ENCODE data around the gene GPHN. TPM values are rescaled to one million over a fixed set of nuclear protein-coding genes. Genes with fewer than 3 reads are reported as not detected.

GPHN gene
- polyA plus RNA-seq (11.1 to 20.3 TPM (median 17.6 TPM) in 3 replicates), polyA minus RNA-seq (36.5 to 58.1 TPM (median 41.9 TPM) in 3 replicates)
- 26.9 TPM for polyA plus RNA-seq (2011; ENCODE audit: low read depth)
- polyA plus RNA-seq (2011; cell fraction: cytosol; rRNA removed) = 11.9 and 17.7 TPM in 2 replicates
- polyA plus RNA-seq (2011; cell fraction: nucleus; rRNA removed) = 14.4 and 16.6 TPM in 2 replicates
- polyA plus RNA-seq (2012; ENCODE audit: low replicate concordance) = 15.1 and 21.1 TPM in 2 replicates
- 30.1 TPM for polyA minus RNA-seq (2011; cell fraction: cytosol; rRNA and poly(A)+ RNA removed)
- 32.5 and 52.6 TPM in 2 replicates for polyA minus RNA-seq (2011; cell fraction: nucleus; rRNA and poly(A)+ RNA removed)

GRCh38 chr14:66507722-66508546 is at the start of gene GPHN:
GPHN (plus strand) TSS chr14:66508147.
- Histone ChIP-seq H3K4me1 (ENCODE audit: control insufficient read depth, extremely low read depth, insufficient read depth, low read length) (peaks cover 17% of the 10 kb centered on the region), H3K9ac (ENCODE audit: control insufficient read depth, extremely low read depth, insufficient read depth, low read length) (peak within 1 kb of the TSS; percentile 94), H3K9me3 (ENCODE audit: control insufficient read depth, low read depth, low read length) (no peaks in the 10 kb centered on the region), H3K4me2 (ENCODE audit: control insufficient read depth, extremely low read depth, insufficient read depth, low read depth, low read length) (peak within 1 kb of the TSS; percentile 99), H3K27ac (ENCODE audit: control insufficient read depth, insufficient read depth, low read length) (peak within 1 kb of the TSS; percentile 93), H3K4me3 (ENCODE audit: control insufficient read depth in 2 of 3, extremely low read depth in 1 of 3, insufficient read depth in 2 of 3, low read depth in 1 of 3, low read length in 3 of 3) (peak within 1 kb of the TSS; percentile 87 to 99 (median 88)), H4K20me1 (ENCODE audit: control insufficient read depth, extremely low read depth, insufficient read depth, low read length) (peaks cover 4% of the 10 kb centered on the region), H2AFZ (ENCODE audit: control insufficient read depth, low read length) (peak within 1 kb of the TSS; percentile 100), H3K36me3 (ENCODE audit: control insufficient read depth in 2 of 2, extremely low read depth in 1 of 2, insufficient read depth in 2 of 2, low read length in 2 of 2) (no peaks in the 10 kb centered on the region), H3K27me3 (ENCODE audit: control insufficient read depth, extremely low read depth, insufficient read depth, low read length) (no peaks in the 10 kb centered on the region), H3K9me1 (ENCODE audit: control insufficient read depth, extremely low read depth, insufficient read depth, low read length) (no peaks in the 10 kb centered on the region), H3K79me2 (ENCODE audit: control insufficient read depth, insufficient read depth, low read length) (peaks cover 32% of the 10 kb centered on the region)
- dilution Hi-C loops (cut with MboI; ENCODE audit: extremely low pct_ligation_motif_present, low sequenced_read_pairs) = no loop called here
- DNase-seq (ENCODE audit: low read depth, low spot score) (peak; percentile 77), FAIRE-seq (peak; percentile 68)
- TF ChIP-seq EZH2 (IDR thresholded peaks at IDR 0.05; ENCODE audit: low read length) (no peak), CTCF (optimal IDR thresholded peaks at IDR 0.05 in 1 of 3, IDR thresholded peaks at IDR 0.05 in 1 of 3, conservative IDR thresholded peaks at IDR 0.05 in 1 of 3; ENCODE audit: extremely low read depth in 1 of 3, insufficient read depth in 2 of 3, low read length in 3 of 3) (peak in 2 of 3 experiments; percentile 43 to 46)

GRCh38 chr14:66459603-66460002 is 48.3 kb upstream of the GPHN start:
- Histone ChIP-seq H4K20me1 (ENCODE audit: control insufficient read depth, extremely low read depth, insufficient read depth, low read length) (no peaks in the 10 kb centered on the region), H3K4me3 (ENCODE audit: control insufficient read depth in 2 of 3, extremely low read depth in 1 of 3, insufficient read depth in 2 of 3, low read depth in 1 of 3, low read length in 3 of 3) (no peak overlapping the region)
- dilution Hi-C loops (cut with MboI; ENCODE audit: extremely low pct_ligation_motif_present, low sequenced_read_pairs) = no loop called here

More at GRCh38 chr14:66459603-66460002, 48.3 kb upstream of the GPHN start:
- FAIRE-seq (no peak), DNase-seq (ENCODE audit: low read depth, low spot score) (no peak)
- Histone ChIP-seq H3K9ac (ENCODE audit: control insufficient read depth, extremely low read depth, insufficient read depth, low read length) (no peak overlapping the region), H3K9me3 (ENCODE audit: control insufficient read depth, low read depth, low read length) (no peaks in the 10 kb centered on the region), H3K4me1 (ENCODE audit: control insufficient read depth, extremely low read depth, insufficient read depth, low read length) (no peaks in the 10 kb centered on the region), H3K36me3 (ENCODE audit: control insufficient read depth in 2 of 2, extremely low read depth in 1 of 2, insufficient read depth in 2 of 2, low read length in 2 of 2) (no peaks in the 10 kb centered on the region), H3K4me2 (ENCODE audit: control insufficient read depth, extremely low read depth, insufficient read depth, low read depth, low read length) (no peak overlapping the region), H3K27me3 (ENCODE audit: control insufficient read depth, extremely low read depth, insufficient read depth, low read length) (no peaks in the 10 kb centered on the region), H3K27ac (ENCODE audit: control insufficient read depth, insufficient read depth, low read length) (no peak overlapping the region), H3K79me2 (ENCODE audit: control insufficient read depth, insufficient read depth, low read length) (no peaks in the 10 kb centered on the region), H2AFZ (ENCODE audit: control insufficient read depth, low read length) (no peak overlapping the region), H3K9me1 (ENCODE audit: control insufficient read depth, extremely low read depth, insufficient read depth, low read length) (no peaks in the 10 kb centered on the region)
- no peak for TF ChIP-seq CTCF (optimal IDR thresholded peaks at IDR 0.05 in 1 of 3, IDR thresholded peaks at IDR 0.05 in 1 of 3, conservative IDR thresholded peaks at IDR 0.05 in 1 of 3; ENCODE audit: extremely low read depth in 1 of 3, insufficient read depth in 2 of 3, low read length in 3 of 3)
- TF ChIP-seq EZH2 (IDR thresholded peaks at IDR 0.05; ENCODE audit: low read length) = no peak
